Measurements from ENCODE around the gene KCNAB1.
"Not testable (repeated sequence)": the region's sequence is repeated elsewhere in the genome, so short reads cannot be mapped to it uniquely, and the experiment has no call there.

KCNAB1 gene

GRCh38 chr3:156284637-156285036, 164.3 kb downstream of the KCNAB1 start:
- not testable (repeated sequence) for DNase-seq

- DNase-seq, result no peak
Observed at GRCh38 chr3:156285626-156286025, 165.2 kb downstream of the KCNAB1 start.

- no peak for DNase-seq
Observed at GRCh38 chr3:156290924-156291271, 170.5 kb downstream of the KCNAB1 start.

- DNase-seq, result peak; percentile 24
Observed at GRCh38 chr3:156291272-156292123, 171.1 kb downstream of the KCNAB1 start.

- no peak for DNase-seq
Observed at GRCh38 chr3:156293566-156293965, 173.2 kb downstream of the KCNAB1 start.

- DNase-seq, result no peak
Observed at GRCh38 chr3:156297582-156297981, 177.2 kb downstream of the KCNAB1 start.

- DNase-seq, result no peak
Observed at GRCh38 chr3:156298014-156298413, 177.6 kb downstream of the KCNAB1 start.

GRCh38 chr3:156298938-156299337, 178.6 kb downstream of the KCNAB1 start:
- DNase-seq, result no peak

GRCh38 chr3:156299569-156299968, 179.2 kb downstream of the KCNAB1 start:
- no peak for DNase-seq

GRCh38 chr3:156300371-156300770, 180.0 kb downstream of the KCNAB1 start:
- DNase-seq, result no peak

GRCh38 chr3:156300929-156301840, 180.8 kb downstream of the KCNAB1 start:
- no peak for DNase-seq

GRCh38 chr3:156303001-156303707, 182.8 kb downstream of the KCNAB1 start:
- no peak for DNase-seq

- no peak for DNase-seq
Observed at GRCh38 chr3:156304406-156304805, 184.0 kb downstream of the KCNAB1 start.

GRCh38 chr3:156305672-156306071, 185.3 kb downstream of the KCNAB1 start:
- DNase-seq, result no peak

- peak; percentile 42 for DNase-seq
Observed at GRCh38 chr3:156307704-156308103, 187.3 kb downstream of the KCNAB1 start.

GRCh38 chr3:156311431-156311830, 191.1 kb downstream of the KCNAB1 start:
- DNase-seq, result no peak

GRCh38 chr3:156311930-156312329, 191.6 kb downstream of the KCNAB1 start:
- no peak for DNase-seq

- no peak for DNase-seq
Observed at GRCh38 chr3:156316076-156316475, 195.7 kb downstream of the KCNAB1 start.

- no peak for DNase-seq
Observed at GRCh38 chr3:156317462-156318074, 197.2 kb downstream of the KCNAB1 start.

- DNase-seq, result no peak
Observed at GRCh38 chr3:156321945-156322344, 201.6 kb downstream of the KCNAB1 start.

- no peak for DNase-seq
Observed at GRCh38 chr3:156323466-156323865, 203.1 kb downstream of the KCNAB1 start.

GRCh38 chr3:156330415-156330814, 210.0 kb downstream of the KCNAB1 start:
- DNase-seq, result no peak

- DNase-seq, result peak; percentile 28
Observed at GRCh38 chr3:156332304-156332703, 211.9 kb downstream of the KCNAB1 start.

All from right hindlimb (tissue), 1 donor.